GM18517 (cell line): Measurements from ENCODE around the gene BAMBI.

Experiments used
- ATAC-seq: cut with Tn5 transposase; IDR thresholded peaks from one replicate; pipeline ENCODE4 v1.9.1; 2021; ENCODE audit warnings: mild to moderate bottlenecking, moderate library complexity; ENCODE audit not compliant: unreplicated experiment

The BAMBI gene

DNA sequence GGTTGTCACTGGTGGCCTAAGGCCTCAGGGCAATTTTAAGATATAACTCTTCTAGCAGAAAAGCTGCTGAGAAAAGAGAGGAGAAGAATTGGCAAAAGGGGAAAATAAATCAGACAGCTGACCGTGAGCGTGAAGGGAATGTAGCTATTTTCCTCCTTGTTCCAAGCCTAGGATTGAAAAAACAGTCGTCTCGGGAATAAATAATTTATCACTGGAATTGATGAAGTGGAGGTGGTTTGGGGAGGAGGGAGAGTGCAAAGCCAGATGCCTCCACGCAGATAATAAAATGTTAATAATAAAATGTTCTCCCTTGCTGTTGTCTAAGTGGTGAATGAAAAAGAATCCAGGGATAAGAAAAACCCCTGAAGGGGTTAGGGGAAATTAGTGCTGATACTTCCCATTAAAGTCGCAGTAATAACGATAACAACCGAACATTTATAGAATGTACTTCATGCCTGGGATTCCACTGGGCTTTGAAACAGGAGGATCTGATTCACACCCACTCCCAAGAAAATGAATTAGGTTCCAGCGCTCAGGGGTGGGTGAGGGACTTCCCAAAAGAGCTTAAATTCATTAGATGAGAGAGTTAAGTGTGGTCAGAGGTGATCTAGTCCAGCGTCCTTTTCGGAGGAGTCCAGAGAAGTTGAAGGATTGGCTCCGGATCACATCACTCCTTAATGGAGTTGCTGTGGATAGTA is 27.3 kb downstream of the BAMBI start:
- no peak for ATAC-seq

DNA sequence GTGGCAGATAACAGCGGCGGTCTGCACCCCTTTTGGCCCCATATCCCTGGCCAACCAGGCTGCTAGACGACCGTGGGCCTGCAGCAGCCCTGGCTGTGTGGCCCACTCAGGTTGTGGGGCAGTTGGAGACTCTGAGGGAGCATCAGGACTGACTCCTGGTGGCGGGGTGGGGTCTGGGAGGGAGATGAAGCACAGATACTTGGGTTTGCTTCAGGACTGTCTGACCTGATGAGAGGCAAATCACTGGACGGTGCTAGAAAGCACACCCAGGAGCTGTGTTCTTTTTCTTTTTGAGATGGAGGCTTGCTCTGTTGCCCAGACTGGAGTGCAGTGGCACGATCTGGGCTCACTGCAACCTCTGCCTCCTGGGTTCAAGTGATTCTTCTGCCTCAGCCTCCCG is 28.2 kb downstream of the BAMBI start:
- no peak for ATAC-seq

GRCh38 chr10:28709001-28709710 is 31.8 kb downstream of the BAMBI start:
- no peak for ATAC-seq

- ATAC-seq, result no peak
Measured at GRCh38 chr10:28710202-28710886, 33.0 kb downstream of the BAMBI start.

DNA sequence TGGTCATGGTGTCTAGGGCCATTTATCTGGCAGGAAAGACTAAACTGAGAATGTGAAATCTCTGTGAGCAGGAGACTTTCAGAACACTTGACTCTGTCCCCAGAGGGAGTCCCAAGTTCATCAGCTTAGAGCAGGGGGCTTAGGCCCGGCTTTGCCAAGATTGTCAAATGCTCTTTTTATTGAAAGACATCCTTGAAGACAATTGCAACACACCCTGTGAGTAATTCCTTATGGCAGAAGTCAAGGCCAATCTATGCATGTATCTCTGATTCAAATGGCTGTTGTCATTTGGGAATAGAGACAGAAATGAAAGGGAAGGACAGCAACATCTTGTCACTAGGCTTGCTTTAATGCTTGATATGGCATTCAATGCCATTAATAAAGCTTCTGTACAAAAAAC is 33.7 kb downstream of the BAMBI start:
- no peak for ATAC-seq

- ATAC-seq, result no peak
Measured at GRCh38 chr10:28711776-28712175, 34.5 kb downstream of the BAMBI start.

- no peak for ATAC-seq
Measured at GRCh38 chr10:28713626-28714352, 36.5 kb downstream of the BAMBI start.

GRCh38 chr10:28714401-28715053 is 37.2 kb downstream of the BAMBI start:
- no peak for ATAC-seq

GRCh38 chr10:28715246-28715645 is 37.9 kb downstream of the BAMBI start:
- ATAC-seq, result no peak

GRCh38 chr10:28715757-28716156 is 38.4 kb downstream of the BAMBI start:
- ATAC-seq, result no peak

DNA sequence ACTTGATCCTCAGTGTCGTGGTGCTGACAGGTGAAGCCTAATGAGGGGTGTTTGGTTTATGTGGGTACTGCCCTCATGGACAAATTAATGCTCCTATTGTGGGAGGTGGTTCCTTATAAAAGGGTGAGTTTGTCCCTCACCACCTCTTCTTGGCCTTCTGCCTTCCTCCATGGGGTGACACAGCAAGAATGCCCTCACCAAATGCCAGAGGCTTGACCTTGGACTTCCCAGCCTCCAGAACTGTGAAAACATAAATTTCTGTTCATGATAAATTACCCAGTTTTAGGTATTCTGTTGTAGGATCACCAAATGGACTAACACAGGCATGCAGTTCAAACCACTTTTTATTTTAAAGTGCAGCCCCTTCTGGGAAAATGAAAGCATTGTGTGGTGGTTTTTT is 39.4 kb downstream of the BAMBI start:
- no peak for ATAC-seq

- no peak for ATAC-seq
Measured at GRCh38 chr10:28717656-28718201, 40.4 kb downstream of the BAMBI start.

DNA sequence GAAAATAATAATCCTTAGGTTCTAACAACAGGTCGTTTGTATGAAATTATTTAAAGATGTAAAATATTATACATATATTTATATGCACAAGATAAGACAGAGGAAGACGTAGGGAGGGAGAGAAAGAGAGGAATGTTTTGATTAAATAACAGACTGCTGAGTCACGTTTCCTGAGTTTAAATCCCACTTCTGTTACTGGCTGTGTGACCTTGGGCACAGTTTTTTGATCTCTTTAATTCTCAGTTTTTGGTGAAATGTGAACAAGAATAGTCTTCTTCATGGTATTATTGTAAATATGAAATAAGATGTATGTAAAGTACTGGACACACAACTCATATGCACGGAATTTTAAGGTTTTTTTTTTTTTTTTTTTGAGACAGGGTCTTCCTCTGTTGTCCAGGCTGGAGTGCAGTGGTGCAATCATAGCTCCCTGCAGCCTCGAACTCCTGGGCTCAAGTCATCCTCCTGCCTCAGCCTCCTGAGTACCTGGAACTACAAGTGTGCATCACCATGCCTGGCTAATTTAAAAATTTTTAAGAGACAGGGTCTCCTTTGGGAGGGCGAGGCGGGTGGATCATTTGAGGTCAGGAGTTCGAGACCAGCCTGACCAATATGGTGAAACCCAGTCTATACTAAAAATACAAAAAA is 42.6 kb downstream of the BAMBI start:
- ATAC-seq, result no peak

DNA sequence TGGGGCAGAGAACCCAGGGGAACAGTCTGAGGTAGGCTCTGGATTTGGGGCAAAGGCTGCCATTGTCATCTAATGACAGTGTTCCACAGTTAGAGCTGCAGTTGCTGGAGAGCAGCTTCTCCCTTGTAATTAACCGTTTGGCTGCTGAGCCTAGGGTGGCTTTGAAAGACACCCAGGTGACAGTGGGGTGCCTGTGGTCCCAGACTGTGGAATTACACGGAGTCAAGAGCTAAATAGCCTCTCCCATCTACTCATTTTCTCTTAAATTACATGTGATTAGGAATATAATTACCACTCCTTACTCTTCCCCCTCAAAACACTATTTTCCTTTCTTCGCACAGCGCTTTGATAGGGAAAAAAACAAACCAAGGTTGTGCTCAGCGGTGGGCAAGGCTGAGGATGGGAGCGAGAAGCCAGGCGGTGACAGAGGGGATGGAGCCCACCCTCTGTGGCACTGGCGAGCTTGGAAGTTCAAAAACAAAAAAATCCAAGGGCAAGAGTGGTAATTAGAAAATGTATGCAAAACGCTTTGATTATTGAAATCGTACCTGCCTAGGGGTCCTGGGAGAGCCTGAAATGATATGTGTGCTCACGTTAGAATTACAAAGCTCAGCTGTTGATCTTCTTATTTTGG is 44.1 kb downstream of the BAMBI start:
- ATAC-seq, result no peak

GRCh38 chr10:28722065-28722803 is 44.9 kb downstream of the BAMBI start:
- ATAC-seq, result no peak

- no peak for ATAC-seq
Measured at GRCh38 chr10:28728366-28728765, 51.0 kb downstream of the BAMBI start.

DNA sequence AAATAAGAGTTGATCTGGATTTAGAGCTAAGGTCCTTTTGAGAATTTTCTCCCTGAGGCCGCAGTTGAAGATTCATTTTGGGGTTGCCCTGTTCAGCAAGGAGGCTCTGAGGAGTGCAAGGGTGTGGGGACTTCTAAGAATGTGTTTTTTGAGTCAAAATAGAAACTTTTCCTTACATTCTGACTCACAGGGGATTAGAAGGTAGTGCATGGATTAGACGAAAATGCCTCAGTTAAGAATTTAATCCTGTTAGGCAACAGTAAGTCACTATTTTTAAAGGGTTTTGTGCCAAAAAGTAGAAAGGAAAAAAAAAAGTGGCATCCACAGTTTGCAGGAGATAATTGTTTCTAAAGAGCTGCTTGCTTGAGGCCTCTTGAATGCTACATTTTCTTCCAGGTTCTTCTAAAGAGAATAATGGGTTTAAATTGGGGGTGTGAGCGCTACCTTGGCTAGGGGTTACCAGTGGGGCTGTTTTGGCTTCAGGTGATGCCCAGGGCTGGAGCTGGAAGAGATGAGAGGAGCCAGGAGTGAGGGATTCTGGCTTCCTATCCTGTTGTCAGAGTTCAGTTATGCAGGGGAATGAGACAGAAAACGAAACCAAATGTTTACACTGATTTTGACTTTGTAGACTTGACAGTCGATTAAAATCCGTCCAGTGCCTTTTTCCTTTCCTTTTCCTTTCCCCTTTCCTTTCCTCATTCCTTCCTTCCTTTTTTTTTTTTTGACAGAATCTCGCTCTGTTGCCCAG is 52.9 kb downstream of the BAMBI start:
- no peak for ATAC-seq

- ATAC-seq, result no peak
Measured at GRCh38 chr10:28732091-28732490, 54.8 kb downstream of the BAMBI start.
